Adrenal gland (tissue), 5 donors: Measurements from ENCODE around the gene HEPN1.

Experiments used
- POLR2A ChIP-seq, 2 donors: fragments of 450-650 bp; IDR thresholded peaks; one replicate each; pipeline ENCODE4 v1.6.1; 2017; ENCODE audit warnings: antibody characterized with exemption in 2 of 2, mild to moderate bottlenecking in 2 of 2, moderate library complexity in 1 of 2
- TF ChIP-seq, protein P1 (sequence below), 6 experiments: fragments of 450-650 bp in 4 of 6; fragments of 200-600 bp in 2 of 6; sonication (generic) in 1 of 6; IDR thresholded peaks; 1 replicate in 5 of 6; 2 replicates in 1 of 6; pipeline versions ENCODE4 v1.5.1 to v1.8.0; 2016 to 2021; ENCODE audit warnings: antibody characterized with exemption in 6 of 6, mild to moderate bottlenecking in 2 of 6, moderate library complexity in 1 of 6
- donor health status: DM: no; HTN: no; CAD: no.

DNA sequence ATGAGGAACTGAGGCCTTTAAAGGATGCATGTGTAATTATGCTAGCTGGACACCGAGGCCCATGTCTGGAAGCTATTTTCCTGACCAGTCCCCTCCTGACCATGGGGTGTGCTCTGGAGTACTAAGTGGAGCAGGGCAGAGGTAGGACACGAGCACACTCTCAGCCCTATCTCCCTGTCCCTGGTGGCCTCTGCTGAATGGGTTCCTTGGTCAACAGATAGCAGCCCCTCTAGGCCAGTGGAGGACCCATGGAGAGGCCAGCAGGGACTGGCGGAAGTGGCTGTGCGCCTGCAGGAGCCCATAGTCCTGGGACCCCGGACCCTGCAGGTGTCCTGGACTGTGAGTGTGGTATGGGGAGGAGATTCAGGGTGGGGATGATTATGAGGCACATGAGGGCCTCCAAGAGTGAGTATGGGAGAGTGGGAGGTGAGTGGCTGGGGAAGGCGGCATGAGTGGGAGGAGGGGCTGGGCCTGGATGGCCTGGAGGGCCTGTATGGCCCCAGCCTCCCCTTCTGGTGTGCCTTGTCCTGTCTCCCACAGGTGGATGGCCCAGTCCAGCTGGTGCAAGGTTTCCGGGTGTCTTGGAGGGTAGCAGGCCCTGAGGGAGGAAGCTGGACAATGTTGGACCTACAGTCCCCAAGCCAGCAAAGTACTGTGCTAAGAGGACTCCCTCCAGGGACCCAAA is 44.3 kb upstream of the HEPN1 start:
- TF ChIP-seq, protein P1, sequence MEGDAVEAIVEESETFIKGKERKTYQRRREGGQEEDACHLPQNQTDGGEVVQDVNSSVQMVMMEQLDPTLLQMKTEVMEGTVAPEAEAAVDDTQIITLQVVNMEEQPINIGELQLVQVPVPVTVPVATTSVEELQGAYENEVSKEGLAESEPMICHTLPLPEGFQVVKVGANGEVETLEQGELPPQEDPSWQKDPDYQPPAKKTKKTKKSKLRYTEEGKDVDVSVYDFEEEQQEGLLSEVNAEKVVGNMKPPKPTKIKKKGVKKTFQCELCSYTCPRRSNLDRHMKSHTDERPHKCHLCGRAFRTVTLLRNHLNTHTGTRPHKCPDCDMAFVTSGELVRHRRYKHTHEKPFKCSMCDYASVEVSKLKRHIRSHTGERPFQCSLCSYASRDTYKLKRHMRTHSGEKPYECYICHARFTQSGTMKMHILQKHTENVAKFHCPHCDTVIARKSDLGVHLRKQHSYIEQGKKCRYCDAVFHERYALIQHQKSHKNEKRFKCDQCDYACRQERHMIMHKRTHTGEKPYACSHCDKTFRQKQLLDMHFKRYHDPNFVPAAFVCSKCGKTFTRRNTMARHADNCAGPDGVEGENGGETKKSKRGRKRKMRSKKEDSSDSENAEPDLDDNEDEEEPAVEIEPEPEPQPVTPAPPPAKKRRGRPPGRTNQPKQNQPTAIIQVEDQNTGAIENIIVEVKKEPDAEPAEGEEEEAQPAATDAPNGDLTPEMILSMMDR (IDR thresholded peaks at IDR 0.05) = no peak
- no peak for TF ChIP-seq POLR2A (IDR thresholded peaks at IDR 0.05)
